ENCODE measurements around the gene PAIP2B. TPM values are rescaled to one million over a fixed set of nuclear protein-coding genes. Genes with fewer than 3 reads are reported as not detected.

The PAIP2B gene
- total RNA-seq, 1 experiment from 2014 or later = 4.0 TPM

- DNase-seq (peak; percentile 74), ATAC-seq (peak; percentile 25)
- ChIA-PET CTCF (interaction anchor here (0.7 kb wide), 1 partner anchor 307 kb away, joined by 3 read pairs; no protein-coding TSS in a partner anchor), POLR2A (ENCODE audit: unreplicated experiment) (no interaction called here)
- Histone ChIP-seq H3K27ac (ENCODE audit: low read length) (no peak overlapping the region), H2AFZ (ENCODE audit: low read length) (no peak overlapping the region), H3K4me3 (ENCODE audit: low read length) (no peak overlapping the region), H3K9me3 (ENCODE audit: low read length) (no peaks in the 10 kb centered on the region), H3F3A (ENCODE audit: low read length, unreplicated experiment) (no peaks in the 10 kb centered on the region), H4K20me1 (ENCODE audit: low read length) (no peaks in the 10 kb centered on the region), H3K36me3 (ENCODE audit: low read depth, low read length) (no peaks in the 10 kb centered on the region), H3K4me2 (ENCODE audit: low read length) (no peak overlapping the region), H3K9ac (ENCODE audit: low read length) (no peak overlapping the region), H3K79me2 (ENCODE audit: low read length) (no peaks in the 10 kb centered on the region), H3K9me2 (replicated peaks; ENCODE audit: low read length) (no peaks in the 10 kb centered on the region), H3K27me3 (ENCODE audit: low read length) (no peaks in the 10 kb centered on the region), H3K4me1 (ENCODE audit: insufficient read depth, low read length) (peaks cover 10% of the 10 kb centered on the region; the same call in 1 of the 2 replicates)
- TF ChIP-seq, protein P1, sequence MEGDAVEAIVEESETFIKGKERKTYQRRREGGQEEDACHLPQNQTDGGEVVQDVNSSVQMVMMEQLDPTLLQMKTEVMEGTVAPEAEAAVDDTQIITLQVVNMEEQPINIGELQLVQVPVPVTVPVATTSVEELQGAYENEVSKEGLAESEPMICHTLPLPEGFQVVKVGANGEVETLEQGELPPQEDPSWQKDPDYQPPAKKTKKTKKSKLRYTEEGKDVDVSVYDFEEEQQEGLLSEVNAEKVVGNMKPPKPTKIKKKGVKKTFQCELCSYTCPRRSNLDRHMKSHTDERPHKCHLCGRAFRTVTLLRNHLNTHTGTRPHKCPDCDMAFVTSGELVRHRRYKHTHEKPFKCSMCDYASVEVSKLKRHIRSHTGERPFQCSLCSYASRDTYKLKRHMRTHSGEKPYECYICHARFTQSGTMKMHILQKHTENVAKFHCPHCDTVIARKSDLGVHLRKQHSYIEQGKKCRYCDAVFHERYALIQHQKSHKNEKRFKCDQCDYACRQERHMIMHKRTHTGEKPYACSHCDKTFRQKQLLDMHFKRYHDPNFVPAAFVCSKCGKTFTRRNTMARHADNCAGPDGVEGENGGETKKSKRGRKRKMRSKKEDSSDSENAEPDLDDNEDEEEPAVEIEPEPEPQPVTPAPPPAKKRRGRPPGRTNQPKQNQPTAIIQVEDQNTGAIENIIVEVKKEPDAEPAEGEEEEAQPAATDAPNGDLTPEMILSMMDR (conservative IDR thresholded peaks at IDR 0.05; ENCODE audit: low read depth, low read length) = peak; percentile 83
- no peak for TF ChIP-seq EZH2phosphoT487 (IDR thresholded peaks at IDR 0.05; ENCODE audit: borderline replicate concordance, low read length)
- intact Hi-C loops (cut with micrococcal nuclease) = loop anchor here (1.0 kb wide), 2 partner anchors 58 to 286 kb away; no protein-coding TSS in a partner anchor
- no TSS peak for BruUV-seq (replicated peaks)
Measured at GRCh38 chr2:71223767-71224333, 3.1 kb downstream of the PAIP2B start.

DNA sequence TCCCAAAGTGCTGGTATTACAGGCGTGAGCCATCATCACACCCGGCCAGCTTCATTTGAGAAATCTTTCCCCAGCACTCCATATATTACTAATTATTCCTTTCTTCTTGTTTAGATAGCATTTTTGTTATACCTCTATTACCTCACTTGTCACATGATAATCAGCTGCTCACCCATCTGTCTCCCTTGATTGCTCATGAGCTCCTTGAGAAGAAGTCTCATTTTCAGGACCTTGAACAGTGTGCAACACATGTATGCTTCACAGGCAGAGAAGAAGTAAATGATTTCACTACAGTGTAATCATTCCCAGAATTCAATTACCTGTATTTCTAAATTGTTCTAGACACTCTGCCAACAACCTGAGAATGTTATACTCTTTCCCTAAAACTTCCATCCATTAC lies 6.2 kb downstream of the PAIP2B start:
- BruUV-seq (replicated peaks) = no TSS peak
- Histone ChIP-seq H4K20me1 (ENCODE audit: low read length) (no peaks in the 10 kb centered on the region), H2AFZ (ENCODE audit: low read length) (no peak overlapping the region), H3K4me2 (ENCODE audit: low read length) (no peak overlapping the region), H3K4me3 (ENCODE audit: low read length) (no peak overlapping the region), H3K9me2 (replicated peaks; ENCODE audit: low read length) (no peaks in the 10 kb centered on the region), H3F3A (ENCODE audit: low read length, unreplicated experiment) (no peaks in the 10 kb centered on the region), H3K9me3 (ENCODE audit: low read length) (no peaks in the 10 kb centered on the region), H3K79me2 (ENCODE audit: low read length) (no peaks in the 10 kb centered on the region), H3K9ac (ENCODE audit: low read length) (no peak overlapping the region), H3K4me1 (ENCODE audit: insufficient read depth, low read length) (peaks cover 17% of the 10 kb centered on the region), H3K36me3 (ENCODE audit: low read depth, low read length) (no peaks in the 10 kb centered on the region), H3K27me3 (ENCODE audit: low read length) (no peaks in the 10 kb centered on the region), H3K27ac (ENCODE audit: low read length) (no peak overlapping the region)
- ChIA-PET CTCF (no interaction called here), POLR2A (ENCODE audit: unreplicated experiment) (no interaction called here)
- TF ChIP-seq, protein P1 (conservative IDR thresholded peaks at IDR 0.05; ENCODE audit: low read depth, low read length) = no peak
- TF ChIP-seq EZH2phosphoT487 (IDR thresholded peaks at IDR 0.05; ENCODE audit: borderline replicate concordance, low read length) (no peak), EZH2 (IDR thresholded peaks at IDR 0.05; ENCODE audit: low read length, unreplicated experiment) (no peak)
- intact Hi-C loops (cut with micrococcal nuclease) = no loop called here
- DNase-seq (no peak), ATAC-seq (no peak)

GRCh38 chr2:71216501-71216900 lies 10.4 kb downstream of the PAIP2B start:
- POLR2A ChIA-PET (ENCODE audit: unreplicated experiment) = no interaction called here
- DNase-seq (peak; percentile 63), ATAC-seq (no peak)
- TF ChIP-seq, protein P1 (conservative IDR thresholded peaks at IDR 0.05; ENCODE audit: low read depth, low read length) = no peak
- no peak for TF ChIP-seq EZH2 (IDR thresholded peaks at IDR 0.05; ENCODE audit: low read length, unreplicated experiment)
- no peak for TF ChIP-seq EZH2phosphoT487 (IDR thresholded peaks at IDR 0.05; ENCODE audit: borderline replicate concordance, low read length)
- Histone ChIP-seq H3K27ac (ENCODE audit: low read length) (no peak overlapping the region), H3K9ac (ENCODE audit: low read length) (no peak overlapping the region), H2AFZ (ENCODE audit: low read length) (no peak overlapping the region), H3F3A (ENCODE audit: low read length, unreplicated experiment) (no peaks in the 10 kb centered on the region), H3K36me3 (ENCODE audit: low read depth, low read length) (no peaks in the 10 kb centered on the region), H3K27me3 (ENCODE audit: low read length) (no peaks in the 10 kb centered on the region), H4K20me1 (ENCODE audit: low read length) (no peaks in the 10 kb centered on the region), H3K9me2 (replicated peaks; ENCODE audit: low read length) (no peaks in the 10 kb centered on the region), H3K9me3 (ENCODE audit: low read length) (no peaks in the 10 kb centered on the region), H3K4me2 (ENCODE audit: low read length) (no peak overlapping the region), H3K4me1 (ENCODE audit: insufficient read depth, low read length) (peaks cover 19% of the 10 kb centered on the region), H3K79me2 (ENCODE audit: low read length) (no peaks in the 10 kb centered on the region), H3K4me3 (ENCODE audit: low read length) (no peak overlapping the region)
- CTCF ChIA-PET = no interaction called here
- BruUV-seq (replicated peaks) = no TSS peak
- intact Hi-C loops (cut with micrococcal nuclease) = no loop called here

Measured in PC-3 (cell line).